K562 (cell line): ENCODE measurements around the gene AFF1. TPM values are rescaled to one million over a fixed set of nuclear protein-coding genes. Genes with fewer than 3 reads are reported as not detected.

Experiments
- ARID1B ChIP-seq: fragments of 450-650 bp; IDR thresholded peaks from 2 replicates; pipeline ENCODE4 v1.6.1; 2016; ENCODE audit warnings: antibody characterized with exemption, mild to moderate bottlenecking, inconsistent platforms
- GTF2E2 ChIP-seq: fragments of 200-800 bp; sonication (Bioruptor generic); IDR thresholded peaks from 2 replicates; pipeline ENCODE4 v1.6.1; 2016; ENCODE audit warnings: missing genetic modification characterization, missing compliant biosample characterization
- RCOR1 ChIP-seq, 2 experiments: IDR thresholded peaks; 2 replicates each; pipeline ENCODE4 v1.6.1; 2012; ENCODE audit warnings: low read depth in 2 of 2, low read length in 2 of 2, borderline replicate concordance in 1 of 2, improper control_type of control experiment in 1 of 2
- SOX6 ChIP-seq: fragments of 450-650 bp; IDR thresholded peaks from 2 replicates; pipeline ENCODE4 v1.6.1; 2014; ENCODE audit warnings: mild to moderate bottlenecking
- TOE1 ChIP-seq, 2 experiments: fragments of 450-650 bp in 1 of 2; sonication (generic) in 1 of 2; formaldehyde crosslinking in 1 of 2; IDR thresholded peaks; 2 replicates each; pipeline versions ENCODE4 v1.7.1 to v1.8.0; 2016 to 2022; ENCODE audit warnings: borderline replicate concordance in 2 of 2, mild to moderate bottlenecking in 2 of 2, antibody characterized with exemption in 1 of 2, inconsistent platforms in 1 of 2, low read depth in 1 of 2, missing genetic modification reagents in 1 of 2, moderate library complexity in 1 of 2
- ZEB2 ChIP-seq: fragments of 450-650 bp; IDR thresholded peaks from 2 replicates; pipeline ENCODE4 v1.6.1; 2016
- ZNF583 ChIP-seq: fragments of 250-450 bp; sonication (Bioruptor Pico); IDR thresholded peaks from 2 replicates; pipeline ENCODE4 v1.4.0; 2020
- ZNF75A ChIP-seq: fragments of 450-650 bp; formaldehyde crosslinking; IDR thresholded peaks from 2 replicates; pipeline ENCODE4 v1.4.0; 2020; ENCODE audit warnings: mild to moderate bottlenecking
- polyA plus RNA-seq, 8 experiments: library from polyadenylated mRNA; depleted of rRNA in 4 of 8; stranded (reverse) in 5 of 8; unstranded in 3 of 8; fragments of >200 nt; fragmentation: Nextera tagmentation in 2 of 8; fragmentation: Illumina TruSeq in 1 of 8; extraction: Ambion mirVana in 2 of 8; extraction: Trizol in 1 of 8; gene quantifications; 2 replicates each; pipeline versions ENCODE4 v1.2.1 to v1.2.3, GENCODE V29; 2011 to 2014; ENCODE audit warnings: inconsistent platforms in 1 of 8, missing spikeins in 1 of 8
- total RNA-seq, 7 experiments: library from RNA; depleted of rRNA in 6 of 7; stranded (reverse); fragments of >200 nt in 6 of 7; fragmentation: Illumina TruSeq in 2 of 7; extraction: Trizol in 2 of 7; gene quantifications; 2 replicates each; pipeline versions ENCODE4 v1.2.1 to v1.2.3, GENCODE V29; 2011 to 2021; ENCODE audit warnings: low replicate concordance in 1 of 7
- TF ChIP-seq, protein P1 (sequence below), 2 experiments: fragments of 450-650 bp in 1 of 2; sonication (generic) in 1 of 2; formaldehyde crosslinking in 1 of 2; IDR thresholded peaks in 1 of 2; conservative IDR thresholded peaks in 1 of 2; 2 replicates each; pipeline versions ENCODE4 v1.6.1 to v1.8.1; 2016 to 2023; ENCODE audit warnings: mild to moderate bottlenecking in 2 of 2, moderate library complexity in 2 of 2, inconsistent platforms in 1 of 2, missing genetic modification reagents in 1 of 2
- TF ChIP-seq, protein P2 (sequence below): sonication (generic); formaldehyde crosslinking; IDR thresholded peaks from 2 replicates; pipeline ENCODE4 v1.8.0; 2022; ENCODE audit warnings: missing genetic modification reagents, mild to moderate bottlenecking, moderate library complexity, borderline replicate concordance

Gene AFF1
- total and polyA plus RNA-seq, 9 of the 15 experiments (the other 6 are each of a cell fraction or from before 2014, with no cell fraction given), result 4.1 to 47.5 (median 17.2) TPM

DNA sequence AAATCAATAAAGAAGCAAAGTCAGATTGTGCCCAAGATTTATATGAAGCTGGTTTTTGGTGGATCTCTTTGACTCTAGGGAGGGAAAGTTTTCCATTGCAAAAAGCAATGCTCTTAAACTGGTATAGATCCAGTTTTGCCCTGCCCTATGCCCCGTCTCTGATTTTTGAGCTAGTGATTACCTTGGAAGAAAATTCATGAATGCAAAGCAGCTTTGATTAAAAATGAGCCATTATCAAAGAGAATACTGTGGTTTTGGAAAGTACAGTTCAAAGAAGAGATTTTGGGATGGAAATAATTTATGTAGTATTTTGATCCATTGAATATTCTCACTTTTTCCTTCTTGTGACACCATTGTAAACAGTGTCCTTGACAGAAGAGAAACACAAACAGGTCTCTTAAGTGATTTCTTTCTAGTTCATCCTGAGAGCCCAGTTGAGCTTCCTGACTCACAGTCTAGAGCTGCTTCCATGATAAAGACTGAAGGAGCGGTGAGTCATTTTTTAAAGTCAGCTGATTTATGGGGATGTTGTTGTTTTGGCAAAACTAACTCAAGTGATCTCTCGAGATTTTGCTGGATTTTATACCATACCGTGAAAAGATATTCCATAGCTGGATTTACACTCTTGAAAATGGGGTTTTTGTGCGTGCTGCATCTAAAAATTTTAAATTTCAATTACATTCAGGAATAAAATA is 76.7 kb downstream of the AFF1 start (continued):
- TF ChIP-seq, protein P1, sequence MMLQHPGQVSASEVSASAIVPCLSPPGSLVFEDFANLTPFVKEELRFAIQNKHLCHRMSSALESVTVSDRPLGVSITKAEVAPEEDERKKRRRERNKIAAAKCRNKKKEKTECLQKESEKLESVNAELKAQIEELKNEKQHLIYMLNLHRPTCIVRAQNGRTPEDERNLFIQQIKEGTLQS (IDR thresholded peaks at IDR 0.05), result peak; percentile 96
- TF ChIP-seq, protein P1 (CRISPR knock-in tag; conservative IDR thresholded peaks at IDR 0.05), result peak; percentile 65; the same call in 1 of the 2 replicates
- peak; percentile 50 to 87; a peak in 2 of 4 replicates for TF ChIP-seq RCOR1 (IDR thresholded peaks at IDR 0.05; ENCODE audit: borderline replicate concordance in 1 of 2, low read depth in 2 of 2, low read length in 2 of 2)
- no peak for TF ChIP-seq ZNF583 (CRISPR knock-in tag)
- peak; percentile 66; the same call in 1 of the 2 replicates for TF ChIP-seq ZEB2
- no peak for TF ChIP-seq ZNF75A (CRISPR knock-in tag)
- peak; percentile 80 for TF ChIP-seq ARID1B
- TF ChIP-seq TOE1 (IDR thresholded peaks at IDR 0.05; ENCODE audit: borderline replicate concordance), result no peak
- no peak for TF ChIP-seq TOE1 (CRISPR knock-in tag; IDR thresholded peaks at IDR 0.05; ENCODE audit: borderline replicate concordance, low read depth)
- 0 out of 2 replicates have a peak, but pooled peaks have one; percentile 24 for TF ChIP-seq SOX6
- no peak for TF ChIP-seq GTF2E2 (tag)
- TF ChIP-seq, protein P2, sequence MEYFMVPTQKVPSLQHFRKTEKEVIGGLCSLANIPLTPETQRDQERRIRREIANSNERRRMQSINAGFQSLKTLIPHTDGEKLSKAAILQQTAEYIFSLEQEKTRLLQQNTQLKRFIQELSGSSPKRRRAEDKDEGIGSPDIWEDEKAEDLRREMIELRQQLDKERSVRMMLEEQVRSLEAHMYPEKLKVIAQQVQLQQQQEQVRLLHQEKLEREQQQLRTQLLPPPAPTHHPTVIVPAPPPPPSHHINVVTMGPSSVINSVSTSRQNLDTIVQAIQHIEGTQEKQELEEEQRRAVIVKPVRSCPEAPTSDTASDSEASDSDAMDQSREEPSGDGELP (CRISPR knock-in tag), result peak; percentile 53; the same call in 1 of the 2 replicates
